ENCODE data around the gene POLR2L.

Gene POLR2L

GRCh38 chr11:819129-819931, 23.0 kb downstream of the POLR2L start:
- TF ChIP-seq POU2F2 (IDR thresholded peaks at IDR 0.05; ENCODE audit: low read depth, low read length) = no peak
- TF ChIP-seq POLR2A (IDR thresholded peaks at IDR 0.05; ENCODE audit: low read depth, low read length) = peak; percentile 43; the same call in 1 of the 2 replicates
- TF ChIP-seq TAF1 (IDR thresholded peaks at IDR 0.05; ENCODE audit: low read depth, low read length) = peak; percentile 24; the same call in 1 of the 2 replicates
- TF ChIP-seq POLR2AphosphoS5 (IDR thresholded peaks at IDR 0.05; ENCODE audit: low read depth, low read length) = peak; percentile 59; the same call in 1 of the 2 replicates
- TF ChIP-seq PAX5 (IDR thresholded peaks at IDR 0.05; ENCODE audit: insufficient read depth, low read length, severe bottlenecking) = no peak
- FAIRE-seq (peak; percentile 97), DNase-seq (ENCODE audit: insufficient read length, low spot score) (peak; percentile 89)

- DNase-seq (ENCODE audit: insufficient read length, low spot score) = no peak
- no peak for FAIRE-seq
- no peak for TF ChIP-seq POU2F2 (IDR thresholded peaks at IDR 0.05; ENCODE audit: low read depth, low read length)
- no peak for TF ChIP-seq TAF1 (IDR thresholded peaks at IDR 0.05; ENCODE audit: low read depth, low read length)
- TF ChIP-seq PAX5 (IDR thresholded peaks at IDR 0.05; ENCODE audit: insufficient read depth, low read length, severe bottlenecking) = no peak
- no peak for TF ChIP-seq SPI1 (IDR thresholded peaks at IDR 0.05; ENCODE audit: low read depth, low read length)
- no peak for TF ChIP-seq POLR2A (IDR thresholded peaks at IDR 0.05; ENCODE audit: low read depth, low read length)
- no peak for TF ChIP-seq POLR2AphosphoS5 (IDR thresholded peaks at IDR 0.05; ENCODE audit: low read depth, low read length)
These were observed 23.8 kb downstream of the POLR2L start, which contains the start of gene PNPLA2 for GRCh38 chr11:818396-819128. TSS of gene PNPLA2 (plus strand) at chr11:818914. CDS start at chr11:819719, 805 bp downstream.

- TF ChIP-seq TAF1 (IDR thresholded peaks at IDR 0.05; ENCODE audit: low read depth, low read length) = no peak
- no peak for TF ChIP-seq POU2F2 (IDR thresholded peaks at IDR 0.05; ENCODE audit: low read depth, low read length)
- FAIRE-seq (no peak), DNase-seq (ENCODE audit: insufficient read length, low spot score) (no peak)
These were observed 25.9 kb downstream of the POLR2L start for GRCh38 chr11:816433-816779.

GRCh38 chr11:815675-816432, 26.5 kb downstream of the POLR2L start:
- no peak for FAIRE-seq
- no peak for DNase-seq (ENCODE audit: insufficient read length, low spot score)
- TF ChIP-seq SPI1 (IDR thresholded peaks at IDR 0.05; ENCODE audit: low read depth, low read length) (no peak), POLR2A (IDR thresholded peaks at IDR 0.05; ENCODE audit: low read depth, low read length) (0 out of 2 replicates have a peak, but pooled peaks have one; percentile 13)

GRCh38 chr11:813456-814096, 28.8 kb downstream of the POLR2L start:
- no peak for DNase-seq (ENCODE audit: insufficient read length, low spot score)
- FAIRE-seq = no peak
- peak; percentile 73 for TF ChIP-seq POLR2AphosphoS5 (IDR thresholded peaks at IDR 0.05; ENCODE audit: low read depth, low read length)
- TF ChIP-seq SPI1 (IDR thresholded peaks at IDR 0.05; ENCODE audit: low read depth, low read length) = no peak
- peak; percentile 86 for TF ChIP-seq POLR2A (IDR thresholded peaks at IDR 0.05; ENCODE audit: low read depth, low read length)
- no peak for TF ChIP-seq TAF1 (IDR thresholded peaks at IDR 0.05; ENCODE audit: low read depth, low read length)
- TF ChIP-seq POU2F2 (IDR thresholded peaks at IDR 0.05; ENCODE audit: low read depth, low read length) = 0 out of 2 replicates have a peak, but pooled peaks have one; percentile 16
- TF ChIP-seq PAX5 (IDR thresholded peaks at IDR 0.05; ENCODE audit: insufficient read depth, low read length, severe bottlenecking) = no peak

- DNase-seq (ENCODE audit: insufficient read length, low spot score) = no peak
- TF ChIP-seq POLR2AphosphoS5 (IDR thresholded peaks at IDR 0.05; ENCODE audit: low read depth, low read length) = peak; percentile 44; the same call in 1 of the 2 replicates
- TF ChIP-seq POLR2A (IDR thresholded peaks at IDR 0.05; ENCODE audit: low read depth, low read length) = no peak
- FAIRE-seq = no peak
These were observed 29.3 kb downstream of the POLR2L start for GRCh38 chr11:813072-813455.

GRCh38 chr11:812390-812789, 29.9 kb downstream of the POLR2L start:
- TF ChIP-seq POLR2AphosphoS5 (IDR thresholded peaks at IDR 0.05; ENCODE audit: low read depth, low read length) (peak; percentile 43; the same call in 1 of the 2 replicates), PAX5 (IDR thresholded peaks at IDR 0.05; ENCODE audit: insufficient read depth, low read length, severe bottlenecking) (no peak)
- no peak for FAIRE-seq
- no peak for DNase-seq (ENCODE audit: insufficient read length, low spot score)

- DNase-seq (ENCODE audit: insufficient read length, low spot score) (no peak), FAIRE-seq (peak; percentile 80)
- TF ChIP-seq POLR2A (IDR thresholded peaks at IDR 0.05; ENCODE audit: low read depth, low read length) = no peak
- TF ChIP-seq POLR2AphosphoS5 (IDR thresholded peaks at IDR 0.05; ENCODE audit: low read depth, low read length) = peak; percentile 18
- no peak for TF ChIP-seq PAX5 (IDR thresholded peaks at IDR 0.05; ENCODE audit: insufficient read depth, low read length, severe bottlenecking)
- no peak for TF ChIP-seq SPI1 (IDR thresholded peaks at IDR 0.05; ENCODE audit: low read depth, low read length)
- no peak for TF ChIP-seq TAF1 (IDR thresholded peaks at IDR 0.05; ENCODE audit: low read depth, low read length)
These were observed 30.7 kb downstream of the POLR2L start for GRCh38 chr11:811446-812245.

GRCh38 chr11:810040-810567, 32.2 kb downstream of the POLR2L start:
- DNase-seq (ENCODE audit: insufficient read length, low spot score) = no peak
- FAIRE-seq = no peak

More at GRCh38 chr11:810040-810567, 32.2 kb downstream of the POLR2L start:
- no peak for TF ChIP-seq SPI1 (IDR thresholded peaks at IDR 0.05; ENCODE audit: low read depth, low read length)
- no peak for TF ChIP-seq TAF1 (IDR thresholded peaks at IDR 0.05; ENCODE audit: low read depth, low read length)
- no peak for TF ChIP-seq POLR2AphosphoS5 (IDR thresholded peaks at IDR 0.05; ENCODE audit: low read depth, low read length)
- no peak for TF ChIP-seq PAX5 (IDR thresholded peaks at IDR 0.05; ENCODE audit: insufficient read depth, low read length, severe bottlenecking)
- no peak for TF ChIP-seq POLR2A (IDR thresholded peaks at IDR 0.05; ENCODE audit: low read depth, low read length)
